Esophagus squamous epithelium (tissue), 5 donors: ENCODE data around the gene PDE7B. TPM values are rescaled to one million over a fixed set of nuclear protein-coding genes. Genes with fewer than 3 reads are reported as not detected.

Experiments used
- DNase-seq: peaks from one replicate; lab custom pipeline; 2025; lab: John Stamatoyannopoulos, UW
- H3K27ac ChIP-seq, 4 donors: fragments of 200-600 bp; sonication (generic); one replicate each; pipeline ENCODE4 v1.5.1; 2016 to 2019; ENCODE audit warnings: mild to moderate bottlenecking in 1 of 4
- H3K27me3 ChIP-seq, 4 donors: fragments of 200-600 bp; sonication (generic); 1 replicate in 3 of 4; 2 replicates in 1 of 4; pipeline versions ENCODE4 v1.5.1 to v1.6.0; 2017 to 2021; ENCODE audit warnings: antibody characterized with exemption in 1 of 4
- H3K36me3 ChIP-seq, 3 donors: fragments of 200-600 bp; sonication (generic); one replicate each; pipeline ENCODE4 v1.5.1; 2016 to 2019
- H3K4me1 ChIP-seq, 3 donors: fragments of 200-600 bp; sonication (generic); one replicate each; pipeline ENCODE4 v1.5.1; 2017 to 2019
- H3K4me3 ChIP-seq, 4 donors: fragments of 200-600 bp; sonication (generic); 1 replicate in 3 of 4; 2 replicates in 1 of 4; pipeline ENCODE4 v1.5.1; 2016 to 2019; ENCODE audit warnings: mild to moderate bottlenecking in 2 of 4, moderate library complexity in 1 of 4
- H3K9me3 ChIP-seq, 3 donors: fragments of 200-600 bp; sonication (generic); one replicate each; pipeline ENCODE4 v1.5.1; 2016 to 2019
- CTCF ChIP-seq, 6 experiments: fragments of 450-650 bp in 4 of 6; fragments of 200-600 bp in 2 of 6; sonication (generic) in 2 of 6; IDR thresholded peaks; one replicate each; pipeline ENCODE4 v1.5.1; 2016 to 2019; ENCODE audit warnings: antibody characterized with exemption in 6 of 6, mild to moderate bottlenecking in 4 of 6, moderate library complexity in 4 of 6
- POLR2A ChIP-seq, 4 donors: fragments of 450-650 bp; IDR thresholded peaks; one replicate each; pipeline ENCODE4 v1.6.1; 2017; ENCODE audit warnings: antibody characterized with exemption in 4 of 4, mild to moderate bottlenecking in 4 of 4, moderate library complexity in 3 of 4
- WGBS, 2 donors: methylation state at CpG; one replicate each; pipeline ENCODE4 v1.1.5; 2018; 5-methylcytosine and 5-hydroxymethylcytosine counted together
- intact Hi-C: fragments of 100-400 bp; cut with DNase I; formaldehyde crosslinking; loops from one replicate; pipeline ENCODE4 v1.15.0; 2022
- total RNA-seq, 4 donors: library from RNA; depleted of rRNA; stranded (reverse); fragments of >200 nt; gene quantifications; one replicate each; pipeline ENCODE4 v1.1.0, GENCODE V29; 2016
- donor health status: DM: yes; HTN: yes; CAD: no.

The PDE7B gene
- total RNA-seq, 4 donors from 2014 or later = 0.08 to 6.1 (median 0.47) TPM

- H3K27ac ChIP-seq = no peak overlapping the region
- intact Hi-C loops = no loop called here
Measured at GRCh38 chr6:136060759-136061158, 209.3 kb downstream of the PDE7B start.

DNA sequence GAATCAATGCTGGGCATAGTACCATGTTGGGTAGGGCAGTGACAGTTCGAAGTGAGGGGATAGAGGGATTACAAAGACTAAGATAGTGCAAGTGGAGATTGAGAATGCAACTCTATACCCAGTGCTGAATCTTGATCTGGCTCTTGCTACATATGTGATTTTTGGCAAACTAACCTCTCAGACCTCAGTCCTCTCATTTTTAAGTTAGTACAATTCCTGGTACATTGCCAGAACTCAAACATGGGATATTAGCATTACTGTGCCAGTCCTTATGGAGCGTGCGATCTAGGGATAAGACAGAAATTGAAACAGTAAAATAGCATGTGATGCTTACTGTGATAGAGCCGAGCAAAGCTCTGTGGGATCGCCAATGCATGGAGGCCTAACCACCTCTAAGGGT is 210.2 kb downstream of the PDE7B start:
- DNase-seq = no peak
- H3K36me3 ChIP-seq = no peaks in the 10 kb centered on the region
- intact Hi-C loops = no loop called here
- H3K4me3 ChIP-seq = no peak overlapping the region
- TF ChIP-seq POLR2A (IDR thresholded peaks at IDR 0.05) (no peak), CTCF (IDR thresholded peaks at IDR 0.05) (no peak)
- WGBS, 2 donors = 92 to 97% methylated on average over 5 of the region's 5 CpGs
- H3K9me3 ChIP-seq = no peaks in the 10 kb centered on the region
- H3K27ac ChIP-seq = no peak overlapping the region
- peaks cover 5 to 21% (median 6%) of the 10 kb centered on the region in 3 donors for H3K4me1 ChIP-seq
- no peaks in the 10 kb centered on the region for H3K27me3 ChIP-seq

More at GRCh38 chr6:136060759-136061158, 209.3 kb downstream of the PDE7B start:
- Histone ChIP-seq H3K4me3 (no peak overlapping the region), H3K4me1 (peaks cover 5 to 21% (median 6%) of the 10 kb centered on the region in 3 donors), H3K36me3 (no peaks in the 10 kb centered on the region), H3K27me3 (no peaks in the 10 kb centered on the region), H3K9me3 (no peaks in the 10 kb centered on the region)
- no peak for DNase-seq
- no peak for TF ChIP-seq POLR2A (IDR thresholded peaks at IDR 0.05)
- no peak for TF ChIP-seq CTCF (IDR thresholded peaks at IDR 0.05)

- H3K36me3 ChIP-seq = no peaks in the 10 kb centered on the region
- no peaks in the 10 kb centered on the region for H3K27me3 ChIP-seq
- H3K9me3 ChIP-seq = no peaks in the 10 kb centered on the region
- no peak for DNase-seq
- 88% methylated on average over 3 of the region's 3 CpGs for WGBS, 2 donors
- no peak overlapping the region for H3K27ac ChIP-seq
- H3K4me1 ChIP-seq = peaks cover 5 to 29% (median 6%) of the 10 kb centered on the region in 3 donors
- intact Hi-C loops = no loop called here
- TF ChIP-seq CTCF (IDR thresholded peaks at IDR 0.05) (no peak), POLR2A (IDR thresholded peaks at IDR 0.05) (no peak)
- H3K4me3 ChIP-seq = no peak overlapping the region
Measured at GRCh38 chr6:136063096-136063495, 211.6 kb downstream of the PDE7B start.

GRCh38 chr6:136066005-136066404 is 214.5 kb downstream of the PDE7B start:
- Histone ChIP-seq H3K4me1 (peaks cover 0 to 19% (median 9%) of the 10 kb centered on the region in 3 donors), H3K36me3 (no peaks in the 10 kb centered on the region), H3K27ac (no peak overlapping the region), H3K9me3 (no peaks in the 10 kb centered on the region), H3K4me3 (no peak overlapping the region), H3K27me3 (no peaks in the 10 kb centered on the region)
- 55 to 62% methylated on average over 3 of the region's 3 CpGs for WGBS, 2 donors
- DNase-seq = no peak
- intact Hi-C loops = no loop called here
- TF ChIP-seq POLR2A (IDR thresholded peaks at IDR 0.05) = no peak
- TF ChIP-seq CTCF (IDR thresholded peaks at IDR 0.05) = no peak

DNA sequence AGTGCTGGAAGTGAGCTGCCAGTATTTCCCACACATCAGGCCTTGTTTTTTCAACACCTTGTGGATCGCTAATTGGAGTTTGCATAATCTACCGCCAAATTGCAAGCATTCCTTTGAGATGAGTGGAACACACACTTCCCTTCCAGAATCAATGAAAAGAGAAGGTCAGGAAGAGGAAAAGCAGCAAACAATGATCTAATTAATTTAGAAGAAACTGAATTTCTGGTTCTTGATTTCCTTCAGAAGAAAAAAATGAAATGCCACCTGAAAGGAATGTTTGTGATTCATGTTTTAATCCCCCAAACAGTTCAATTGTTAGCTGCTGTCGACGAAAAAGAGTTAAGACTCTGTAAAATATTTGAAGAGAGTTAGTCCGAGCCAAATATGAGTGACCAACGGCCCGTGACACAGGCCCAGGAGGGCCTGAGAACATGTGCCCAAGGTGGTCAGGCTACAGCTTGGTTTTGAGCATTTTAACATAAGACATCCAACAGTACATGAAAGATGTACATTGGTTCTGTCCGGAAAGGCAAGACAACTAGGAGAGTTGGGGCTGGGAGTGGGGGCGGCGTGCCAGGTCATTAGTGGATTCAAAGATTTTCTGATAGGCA is 216.3 kb downstream of the PDE7B start:
- intact Hi-C loops = no loop called here

More for the DNA sequence above, 216.3 kb downstream of the PDE7B start:
- peaks cover 0 to 19% (median 9%) of the 10 kb centered on the region in 3 donors for H3K4me1 ChIP-seq
- H3K36me3 ChIP-seq = no peaks in the 10 kb centered on the region
- peak overlapping the region in 3 of 4 donors; percentile 25 to 52 (median 38) for H3K27ac ChIP-seq
- H3K4me3 ChIP-seq = no peak overlapping the region
- no peaks in the 10 kb centered on the region for H3K27me3 ChIP-seq
- DNase-seq = no peak
- TF ChIP-seq POLR2A (IDR thresholded peaks at IDR 0.05) (no peak), CTCF (IDR thresholded peaks at IDR 0.05) (no peak)
- H3K9me3 ChIP-seq = no peaks in the 10 kb centered on the region
- WGBS, 2 donors = 54 to 65% methylated on average over 10 of the region's 10 CpGs
